WTC11 (cell line): ENCODE measurements around the gene N4BP2L1.

Experiments
- ATF3 ChIP-seq: sonication (generic); formaldehyde crosslinking; conservative IDR thresholded peaks from 2 replicates; pipeline ENCODE4 v1.8.1; 2022; ENCODE audit warnings: mild to moderate bottlenecking, missing genetic modification reagents
- ATF6 ChIP-seq: sonication (generic); formaldehyde crosslinking; IDR thresholded peaks from 2 replicates; pipeline ENCODE4 v1.8.1; 2023; ENCODE audit warnings: mild to moderate bottlenecking, missing genetic modification reagents
- CREB1 ChIP-seq: sonication (generic); formaldehyde crosslinking; IDR thresholded peaks from 2 replicates; pipeline ENCODE4 v1.8.0; 2023; ENCODE audit warnings: mild to moderate bottlenecking, missing genetic modification reagents
- CTCF ChIP-seq: fragments of 200-600 bp; IDR thresholded peaks from 2 replicates; pipeline ENCODE4 v1.8.0; 2022; ENCODE audit warnings: antibody characterized with exemption
- GABPB1 ChIP-seq: sonication (generic); formaldehyde crosslinking; IDR thresholded peaks from 2 replicates; pipeline ENCODE4 v1.8.1; 2023; ENCODE audit warnings: mild to moderate bottlenecking, missing genetic modification reagents
- MAX ChIP-seq: sonication (generic); formaldehyde crosslinking; IDR thresholded peaks from 2 replicates; pipeline ENCODE4 v1.8.0; 2022; ENCODE audit warnings: mild to moderate bottlenecking, missing genetic modification reagents
- NR1H2 ChIP-seq: sonication (generic); formaldehyde crosslinking; IDR thresholded peaks from 2 replicates; pipeline ENCODE4 v1.9.0; 2021; ENCODE audit warnings: mild to moderate bottlenecking, moderate library complexity, missing genetic modification reagents
- PREB ChIP-seq: sonication (generic); formaldehyde crosslinking; IDR thresholded peaks from 2 replicates; pipeline ENCODE4 v1.8.1; 2022; ENCODE audit warnings: mild to moderate bottlenecking, missing genetic modification reagents, moderate library complexity, borderline replicate concordance
- TCF7 ChIP-seq: sonication (generic); formaldehyde crosslinking; IDR thresholded peaks from 2 replicates; pipeline ENCODE4 v1.8.0; 2022; ENCODE audit warnings: mild to moderate bottlenecking, low read depth, missing genetic modification reagents, moderate library complexity
- USF1 ChIP-seq: sonication (generic); formaldehyde crosslinking; IDR thresholded peaks from 2 replicates; pipeline ENCODE4 v1.8.0; 2022; ENCODE audit warnings: mild to moderate bottlenecking, missing genetic modification reagents
- ZBTB21 ChIP-seq: sonication (generic); formaldehyde crosslinking; IDR thresholded peaks from 2 replicates; pipeline ENCODE4 v1.8.1; 2023; ENCODE audit warnings: mild to moderate bottlenecking, missing genetic modification reagents, borderline replicate concordance
- ZNF317 ChIP-seq: sonication (generic); formaldehyde crosslinking; IDR thresholded peaks from 2 replicates; pipeline ENCODE4 v1.8.1; 2023; ENCODE audit warnings: low read depth, mild to moderate bottlenecking, moderate library complexity, missing genetic modification reagents, borderline replicate concordance
- ZNF423 ChIP-seq: fragments of 250-450 bp; sonication (Bioruptor Pico); IDR thresholded peaks from 2 replicates; pipeline ENCODE4 v2.1.2; 2022; ENCODE audit warnings: mild to moderate bottlenecking, moderate library complexity
- ZNF512 ChIP-seq: sonication (generic); formaldehyde crosslinking; IDR thresholded peaks from 2 replicates; pipeline ENCODE4 v1.8.1; 2022; ENCODE audit warnings: missing genetic modification reagents, borderline replicate concordance

GRCh38 chr13:32391101-32391619 is 36.8 kb downstream of the N4BP2L1 start:
- TF ChIP-seq GABPB1 (CRISPR knock-in tag) (no peak), CTCF (no peak), ATF3 (no peak), USF1 (CRISPR knock-in tag) (no peak; the same call in 1 of the 2 replicates), CREB1 (CRISPR knock-in tag) (no peak), ZNF423 (CRISPR knock-in tag) (no peak), ZBTB21 (no peak), MAX (0 out of 2 replicates have a peak, but pooled peaks have one; percentile 23), TCF7 (CRISPR knock-in tag) (no peak), ZNF317 (CRISPR knock-in tag) (no peak), ATF6 (no peak), PREB (CRISPR knock-in tag) (no peak), ZNF512 (CRISPR knock-in tag) (no peak), NR1H2 (CRISPR knock-in tag) (no peak)
